Testis (tissue), 3 donors: ENCODE data around the gene S100A1. TPM values are rescaled to one million over a fixed set of nuclear protein-coding genes. Genes with fewer than 3 reads are reported as not detected.
A peak's percentile ranks its signal among the peaks of the same experiment; 100 is the strongest.

ENCODE experiments used
- DNase-seq: peaks from one replicate; pipeline ENCODE4 v3.0.0-alpha.2; 2019
- H3K27ac ChIP-seq, 2 donors: fragments of 200-600 bp; sonication (generic); one replicate each; pipeline ENCODE4 v1.5.1; 2019
- H3K27me3 ChIP-seq: fragments of 200-600 bp; sonication (generic); one replicate; pipeline ENCODE4 v1.5.1; 2019
- H3K36me3 ChIP-seq: fragments of 200-600 bp; sonication (generic); one replicate; pipeline ENCODE4 v1.5.1; 2017; ENCODE audit warnings: low read depth; ENCODE audit errors: missing control alignments
- H3K4me1 ChIP-seq: fragments of 200-600 bp; sonication (generic); one replicate; pipeline ENCODE4 v1.5.1; 2019
- H3K4me3 ChIP-seq, 2 donors: fragments of 200-600 bp; sonication (generic); one replicate each; pipeline ENCODE4 v1.5.1; 2017 to 2019
- H3K9me3 ChIP-seq: fragments of 200-600 bp; sonication (generic); one replicate; pipeline ENCODE4 v1.5.1; 2017
- POLR2A ChIP-seq: fragments of 450-650 bp; IDR thresholded peaks from one replicate; pipeline ENCODE4 v1.6.1; 2017; ENCODE audit warnings: antibody characterized with exemption, mild to moderate bottlenecking, moderate library complexity
- WGBS, 2 donors: methylation state at CpG; one replicate each; pipeline ENCODE4 v1.1.5; 2018; 5-methylcytosine and 5-hydroxymethylcytosine counted together
- intact Hi-C: fragments of 100-400 bp; cut with DNase I; formaldehyde crosslinking; loops from one replicate; pipeline ENCODE4 v1.15.1; 2023; ENCODE audit warnings: low total_unique reads
- polyA plus RNA-seq: library from polyadenylated mRNA; stranded (reverse); fragments of 350-450 nt; fragmentation: Illumina TruSeq; extraction: RNeasy Lipid Tissue Mini Kit (QIAGEN cat#74804); gene quantifications from one replicate; pipeline ENCODE4 v1.2.3, GENCODE V29; 2014; ENCODE audit warnings: low read depth, low replicate concordance; ENCODE audit not compliant: insufficient read depth
- total RNA-seq, 2 donors: library from RNA; depleted of rRNA; stranded (reverse); fragments of >200 nt; gene quantifications; one replicate each; pipeline ENCODE4 v1.2.3, GENCODE V29; 2016
- TF ChIP-seq, protein P1 (sequence below), 3 experiments: fragments of 450-650 bp in 2 of 3; fragments of 200-600 bp in 1 of 3; sonication (generic) in 1 of 3; IDR thresholded peaks; one replicate each; pipeline ENCODE4 v1.5.1; 2016 to 2019; ENCODE audit warnings: antibody characterized with exemption in 3 of 3, mild to moderate bottlenecking in 2 of 3, moderate library complexity in 1 of 3

The S100A1 gene
- total and polyA plus RNA-seq, 3 donors from 2014 or later, result 8.2 to 29.8 (median 24.0) TPM

DNA sequence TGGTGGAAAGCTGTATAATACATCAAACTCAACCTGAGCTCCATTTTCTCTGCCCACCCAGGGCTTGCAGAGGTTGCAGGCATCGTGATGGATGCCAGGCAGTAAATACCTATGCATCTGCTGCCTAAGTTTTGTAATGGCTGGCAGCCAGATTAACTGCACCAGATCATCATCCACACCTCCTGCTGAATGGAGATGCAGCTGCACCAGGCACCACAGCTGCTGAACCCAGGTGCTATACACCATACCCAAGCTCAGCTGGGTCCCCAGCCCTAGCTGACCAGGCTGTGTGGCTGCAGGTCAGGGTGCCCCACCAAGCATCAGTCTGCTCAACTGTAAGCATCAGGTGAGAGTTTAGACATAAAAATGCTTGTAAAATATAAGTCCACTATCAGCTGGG is 23.5 kb downstream of the S100A1 start:
- no peaks in the 10 kb centered on the region for H3K9me3 ChIP-seq
- H3K27me3 ChIP-seq, result no peaks in the 10 kb centered on the region
- DNase-seq, result no peak
- no peaks in the 10 kb centered on the region for H3K36me3 ChIP-seq
- TF ChIP-seq, protein P1, sequence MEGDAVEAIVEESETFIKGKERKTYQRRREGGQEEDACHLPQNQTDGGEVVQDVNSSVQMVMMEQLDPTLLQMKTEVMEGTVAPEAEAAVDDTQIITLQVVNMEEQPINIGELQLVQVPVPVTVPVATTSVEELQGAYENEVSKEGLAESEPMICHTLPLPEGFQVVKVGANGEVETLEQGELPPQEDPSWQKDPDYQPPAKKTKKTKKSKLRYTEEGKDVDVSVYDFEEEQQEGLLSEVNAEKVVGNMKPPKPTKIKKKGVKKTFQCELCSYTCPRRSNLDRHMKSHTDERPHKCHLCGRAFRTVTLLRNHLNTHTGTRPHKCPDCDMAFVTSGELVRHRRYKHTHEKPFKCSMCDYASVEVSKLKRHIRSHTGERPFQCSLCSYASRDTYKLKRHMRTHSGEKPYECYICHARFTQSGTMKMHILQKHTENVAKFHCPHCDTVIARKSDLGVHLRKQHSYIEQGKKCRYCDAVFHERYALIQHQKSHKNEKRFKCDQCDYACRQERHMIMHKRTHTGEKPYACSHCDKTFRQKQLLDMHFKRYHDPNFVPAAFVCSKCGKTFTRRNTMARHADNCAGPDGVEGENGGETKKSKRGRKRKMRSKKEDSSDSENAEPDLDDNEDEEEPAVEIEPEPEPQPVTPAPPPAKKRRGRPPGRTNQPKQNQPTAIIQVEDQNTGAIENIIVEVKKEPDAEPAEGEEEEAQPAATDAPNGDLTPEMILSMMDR (IDR thresholded peaks at IDR 0.05), result no peak
- no peak for TF ChIP-seq POLR2A
- H3K4me3 ChIP-seq, result no peak overlapping the region
- no peaks in the 10 kb centered on the region for H3K4me1 ChIP-seq
- intact Hi-C loops, result no loop called here
- WGBS, 2 donors, result 74 to 100% methylated on average over 1 of the region's 1 CpG
- H3K27ac ChIP-seq, result no peak overlapping the region

GRCh38 chr1:153652805-153653500 is 24.7 kb downstream of the S100A1 start:
- no peak for TF ChIP-seq POLR2A
- TF ChIP-seq, protein P1 (IDR thresholded peaks at IDR 0.05), result no peak
- H3K9me3 ChIP-seq, result no peaks in the 10 kb centered on the region
- H3K4me3 ChIP-seq, result no peak overlapping the region
- H3K36me3 ChIP-seq, result no peaks in the 10 kb centered on the region
- H3K4me1 ChIP-seq, result no peaks in the 10 kb centered on the region
- H3K27me3 ChIP-seq, result no peaks in the 10 kb centered on the region
- no peak for DNase-seq
- 67 to 68% methylated on average over 3 of the region's 3 CpGs for WGBS, 2 donors
- intact Hi-C loops, result no loop called here
- H3K27ac ChIP-seq, result peak overlapping the region in 1 of 2 donors; percentile 1

DNA sequence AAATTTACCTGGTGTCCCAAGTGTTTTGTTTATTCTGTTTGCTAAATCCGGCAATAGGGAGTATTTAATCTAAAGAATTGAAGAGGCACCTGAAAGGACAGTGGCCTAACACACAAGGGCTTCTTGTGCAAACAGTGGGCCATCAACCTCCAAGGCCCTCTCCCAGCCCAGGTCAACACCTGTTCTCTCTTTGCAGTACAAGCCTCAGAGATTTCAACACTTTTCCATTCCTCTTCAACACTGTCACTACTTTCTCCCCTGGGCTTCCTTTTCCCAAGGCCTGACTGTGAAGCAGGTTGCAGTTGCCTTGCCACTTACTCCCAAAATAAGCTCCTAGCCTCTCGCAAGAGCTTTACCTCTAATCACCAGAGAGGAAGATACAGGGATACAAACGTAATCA is 27.1 kb downstream of the S100A1 start:
- Histone ChIP-seq H3K27ac (no peak overlapping the region), H3K4me1 (peaks cover 5% of the 10 kb centered on the region), H3K27me3 (no peaks in the 10 kb centered on the region), H3K9me3 (no peaks in the 10 kb centered on the region), H3K4me3 (no peak overlapping the region), H3K36me3 (no peaks in the 10 kb centered on the region)
- 89 to 92% methylated on average over 3 of the region's 3 CpGs for WGBS, 2 donors
- intact Hi-C loops, result no loop called here
- no peak for DNase-seq
- TF ChIP-seq, protein P1 (IDR thresholded peaks at IDR 0.05), result no peak
- no peak for TF ChIP-seq POLR2A

DNA sequence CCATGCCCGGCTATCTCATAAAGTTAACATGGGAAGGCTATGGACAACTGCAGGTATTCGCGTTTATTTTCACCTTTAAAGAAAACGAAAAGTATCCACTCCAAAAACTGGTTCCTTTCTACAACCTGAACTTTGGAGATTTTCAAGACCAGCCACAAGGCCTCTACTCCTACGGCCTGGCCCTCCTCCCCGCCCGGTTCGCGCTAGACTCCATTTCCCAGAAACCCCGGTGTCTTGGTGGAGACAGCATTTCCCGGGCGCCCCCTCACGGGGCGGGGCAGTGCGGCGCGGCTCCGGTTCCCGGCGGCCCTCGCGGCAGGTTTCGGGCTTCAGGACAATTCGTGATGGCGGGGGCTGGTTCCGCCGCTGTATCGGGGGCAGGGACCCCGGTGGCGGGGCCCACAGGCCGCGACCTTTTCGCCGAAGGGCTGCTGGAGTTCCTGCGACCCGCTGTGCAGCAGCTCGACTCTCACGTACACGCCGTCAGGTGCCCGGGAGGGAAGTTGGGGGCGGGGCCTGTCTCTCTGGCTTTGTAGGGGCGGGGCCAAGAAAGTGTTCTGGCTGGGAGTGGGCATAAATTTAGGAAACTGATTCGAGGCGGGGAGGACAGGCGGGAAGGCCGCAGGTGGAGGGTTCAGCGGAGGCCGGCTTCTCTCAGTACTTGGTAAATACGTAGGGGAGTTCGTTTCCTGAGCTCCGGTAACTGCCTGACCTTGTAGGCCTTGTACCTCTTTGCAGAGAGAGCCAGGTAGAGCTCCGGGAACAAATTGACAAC is 30.4 kb downstream of the S100A1 start, which contains the start of gene SNAPIN:
TSS of gene SNAPIN (plus strand) at position 304 of the 775 bp plus-strand sequence. CDS start at position 345, 41 bp downstream.
- Histone ChIP-seq H3K9me3 (no peaks in the 10 kb centered on the region), H3K4me1 (peaks cover 5% of the 10 kb centered on the region), H3K27me3 (no peaks in the 10 kb centered on the region), H3K4me3 (peak within 1 kb of the TSS; percentile 88 to 93), H3K27ac (peak within 1 kb of the TSS; percentile 98 to 99), H3K36me3 (no peaks in the 10 kb centered on the region)
- intact Hi-C loops, result no loop called here
- TF ChIP-seq, protein P1 (IDR thresholded peaks at IDR 0.05), result peak; percentile 11 to 41 (median 20)
- TF ChIP-seq POLR2A, result peak; percentile 3
- peak; percentile 93 for DNase-seq
- WGBS, 2 donors, result 2 to 4% methylated on average over 17 to 51 of the region's 53 CpGs
